WERI-Rb-1 (cell line): ENCODE measurements around the gene MMP2.

ENCODE experiments used
- DNase-seq: peaks from one replicate; pipeline ENCODE4 v3.0.0-alpha.2; 2020
- H3K27ac ChIP-seq: fragments of 250-450 bp; sonication (Bioruptor Pico); 2 replicates; pipeline ENCODE4 v1.5.1; 2020; ENCODE audit warnings: mild to moderate bottlenecking, moderate library complexity
- H3K27me3 ChIP-seq: fragments of 250-450 bp; sonication (Bioruptor Pico); 2 replicates; pipeline ENCODE4 v1.5.1; 2021; ENCODE audit warnings: mild to moderate bottlenecking, low read depth, moderate library complexity; ENCODE audit not compliant: insufficient read depth, severe bottlenecking
- H3K36me3 ChIP-seq: fragments of 250-450 bp; sonication (Bioruptor Pico); 2 replicates; pipeline ENCODE4 v1.5.1; 2020; ENCODE audit warnings: mild to moderate bottlenecking, moderate library complexity
- H3K4me3 ChIP-seq: 2 replicates; pipeline ENCODE4 v1.5.1; 2011; ENCODE audit warnings: low read depth, mild to moderate bottlenecking, control low read depth, low read length
- H3K9me3 ChIP-seq: fragments of 250-450 bp; sonication (Bioruptor Pico); 2 replicates; pipeline ENCODE4 v1.5.1; 2021; ENCODE audit warnings: mild to moderate bottlenecking, moderate library complexity; ENCODE audit not compliant: severe bottlenecking
- CTCF ChIP-seq: IDR thresholded peaks from 2 replicates; pipeline ENCODE4 v1.5.1; 2011; ENCODE audit warnings: low read depth, mild to moderate bottlenecking, control low read depth, inconsistent platforms, low read length

MMP2 gene

GRCh38 chr16:55540221-55540620 lies 61.2 kb downstream of the MMP2 start:
- no peak overlapping the region for H3K27ac ChIP-seq
- no peaks in the 10 kb centered on the region for H3K27me3 ChIP-seq
- H3K36me3 ChIP-seq: no peaks in the 10 kb centered on the region
- H3K9me3 ChIP-seq: no peaks in the 10 kb centered on the region
- no peak for DNase-seq
- no peak for TF ChIP-seq CTCF
- no peak overlapping the region for H3K4me3 ChIP-seq

DNA sequence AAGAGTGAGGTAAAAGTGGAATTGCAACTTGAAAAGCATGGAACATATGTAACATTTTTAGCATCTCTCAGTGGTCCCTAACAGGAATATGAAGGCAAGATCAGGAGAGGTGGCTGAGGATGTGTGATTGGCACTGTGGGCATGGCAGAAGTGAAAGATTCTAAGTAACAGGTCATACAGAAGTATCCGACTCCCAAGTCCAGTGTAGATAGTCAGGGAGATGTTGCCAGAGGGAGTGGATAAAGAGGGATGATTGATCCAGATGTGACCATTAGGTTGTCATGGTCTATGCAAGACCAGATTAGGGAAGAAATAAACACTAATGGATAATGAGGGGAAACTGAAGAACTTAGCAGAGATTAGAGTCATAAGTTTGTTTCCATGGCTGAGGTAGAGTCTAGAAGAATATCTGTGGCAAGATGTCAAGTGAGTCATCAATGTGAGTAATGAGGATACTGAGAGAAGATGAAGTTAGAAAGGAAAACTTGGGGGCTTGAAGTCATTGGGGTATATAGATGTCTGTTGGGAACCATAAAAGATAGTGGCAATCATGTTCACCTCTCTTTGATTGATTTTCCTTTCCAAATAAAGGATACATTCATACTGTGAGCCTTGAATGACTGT lies 63.6 kb downstream of the MMP2 start:
- Histone ChIP-seq H3K27me3 (no peaks in the 10 kb centered on the region), H3K9me3 (no peaks in the 10 kb centered on the region), H3K4me3 (no peak overlapping the region), H3K27ac (no peak overlapping the region), H3K36me3 (no peaks in the 10 kb centered on the region)
- no peak for TF ChIP-seq CTCF
- DNase-seq: no peak

DNA sequence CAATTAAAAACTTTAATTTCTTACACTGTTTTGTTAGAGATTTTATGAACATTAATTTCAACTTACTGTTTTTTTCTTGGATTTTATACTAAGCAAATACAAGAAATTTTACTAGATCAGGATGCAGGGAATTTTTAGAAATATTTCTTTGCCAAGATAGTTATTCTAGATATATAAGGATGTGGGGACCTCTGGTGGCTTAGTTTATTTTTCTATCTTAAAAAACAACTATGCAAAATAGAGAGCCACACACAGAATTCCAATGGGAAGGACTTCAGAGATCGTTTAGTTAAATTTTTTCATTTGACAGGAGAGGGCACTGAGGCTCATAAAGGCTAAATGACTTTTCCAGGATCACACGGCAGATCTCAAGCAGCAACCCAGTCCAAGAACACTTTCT lies 64.5 kb downstream of the MMP2 start:
- no peak for TF ChIP-seq CTCF
- Histone ChIP-seq H3K27me3 (no peaks in the 10 kb centered on the region), H3K4me3 (no peak overlapping the region), H3K9me3 (no peaks in the 10 kb centered on the region), H3K27ac (no peak overlapping the region), H3K36me3 (no peaks in the 10 kb centered on the region)
- no peak for DNase-seq

GRCh38 chr16:55552621-55553020 lies 73.6 kb downstream of the MMP2 start:
- H3K9me3 ChIP-seq: no peaks in the 10 kb centered on the region
- no peak overlapping the region for H3K4me3 ChIP-seq
- no peak for DNase-seq
- TF ChIP-seq CTCF: no peak
- no peak overlapping the region for H3K27ac ChIP-seq
- H3K27me3 ChIP-seq: no peaks in the 10 kb centered on the region
- no peaks in the 10 kb centered on the region for H3K36me3 ChIP-seq

- no peak for TF ChIP-seq CTCF
- Histone ChIP-seq H3K27me3 (no peaks in the 10 kb centered on the region), H3K36me3 (no peaks in the 10 kb centered on the region), H3K27ac (no peak overlapping the region), H3K4me3 (no peak overlapping the region), H3K9me3 (no peaks in the 10 kb centered on the region)
- no peak for DNase-seq
These were observed 76.4 kb downstream of the MMP2 start for GRCh38 chr16:55555436-55555835.
